ENCODE measurements around the gene RPL28. TPM values are rescaled to one million over a fixed set of nuclear protein-coding genes. Genes with fewer than 3 reads are reported as not detected.

Gene RPL28
- total and polyA plus RNA-seq, 10 of the 15 experiments (the other 5 are each of a cell fraction or from before 2014, with no cell fraction given), result 260 to 3,542 (median 891) TPM

DNA sequence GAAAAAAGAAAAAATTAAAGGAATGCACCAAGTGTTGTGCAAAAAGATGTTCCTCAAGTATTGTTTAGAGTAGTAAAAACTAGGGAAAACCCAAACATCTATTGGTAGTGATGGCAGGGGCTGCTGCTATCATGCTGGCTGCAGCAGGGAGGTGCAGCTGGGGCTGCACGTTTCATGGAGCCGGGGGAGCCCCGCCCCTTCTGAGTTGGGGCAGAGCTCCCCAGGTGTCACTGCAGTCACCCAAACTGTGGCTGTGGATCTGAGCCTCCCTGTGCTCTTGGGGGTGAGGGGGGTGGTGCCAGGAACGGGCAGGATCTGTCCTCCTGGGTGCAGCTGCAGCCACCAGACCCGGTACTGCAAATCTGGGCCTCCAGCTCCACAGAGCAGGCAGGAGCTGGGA lies 33.4 kb downstream of the RPL28 start:
- BruUV-seq (replicated peaks), result no TSS peak
- WGBS (ENCODE audit: insufficient coverage, insufficient replicate concordance, low lambda C conversion rate, missing lambda C conversion rate), result 23% methylated on average over 5 of the region's 5 CpGs
- H3K9me3 ChIP-seq (replicated peaks; ENCODE audit: control insufficient read depth, insufficient read depth, low read length), result no peaks in the 10 kb centered on the region; the same call in 2 of the 3 replicates
- no peak overlapping the region for H3K4me2 ChIP-seq (ENCODE audit: control insufficient read depth, insufficient read depth)
- no peak for TF ChIP-seq POLR2AphosphoS2 (IDR thresholded peaks at IDR 0.05; ENCODE audit: low read depth, low read length)
- no peak for TF ChIP-seq IKZF2 (IDR thresholded peaks at IDR 0.05)
- no peak for TF ChIP-seq NFIC (IDR thresholded peaks at IDR 0.05; ENCODE audit: low read depth, low read length)
- TF ChIP-seq ZNF622 (IDR thresholded peaks at IDR 0.05), result no peak
- no peak for TF ChIP-seq NRF1 (conservative IDR thresholded peaks at IDR 0.05; ENCODE audit: low read depth, low read length)
- no peak for TF ChIP-seq BACH1 (IDR thresholded peaks at IDR 0.05; ENCODE audit: borderline replicate concordance)
- no peak for TF ChIP-seq ESRRA (IDR thresholded peaks at IDR 0.05; ENCODE audit: low read length)
- no peak for TF ChIP-seq SIX5 (IDR thresholded peaks at IDR 0.05; ENCODE audit: low read depth, low read length, severe bottlenecking)
- no peak for TF ChIP-seq TBL1XR1 (IDR thresholded peaks at IDR 0.05; ENCODE audit: low read depth, low read length)
- no peak for TF ChIP-seq CHD1 (IDR thresholded peaks at IDR 0.05; ENCODE audit: low read depth, low read length)
- no peak for TF ChIP-seq CHD4 (IDR thresholded peaks at IDR 0.05)
- no peak for TF ChIP-seq GATAD2B (conservative IDR thresholded peaks at IDR 0.05; ENCODE audit: low read depth)
- no peak for TF ChIP-seq ZNF207 (IDR thresholded peaks at IDR 0.05; ENCODE audit: borderline replicate concordance)
- TF ChIP-seq SMAD1 (IDR thresholded peaks at IDR 0.05; ENCODE audit: low read depth, partially characterized antibody), result no peak
- TF ChIP-seq, protein P1, sequence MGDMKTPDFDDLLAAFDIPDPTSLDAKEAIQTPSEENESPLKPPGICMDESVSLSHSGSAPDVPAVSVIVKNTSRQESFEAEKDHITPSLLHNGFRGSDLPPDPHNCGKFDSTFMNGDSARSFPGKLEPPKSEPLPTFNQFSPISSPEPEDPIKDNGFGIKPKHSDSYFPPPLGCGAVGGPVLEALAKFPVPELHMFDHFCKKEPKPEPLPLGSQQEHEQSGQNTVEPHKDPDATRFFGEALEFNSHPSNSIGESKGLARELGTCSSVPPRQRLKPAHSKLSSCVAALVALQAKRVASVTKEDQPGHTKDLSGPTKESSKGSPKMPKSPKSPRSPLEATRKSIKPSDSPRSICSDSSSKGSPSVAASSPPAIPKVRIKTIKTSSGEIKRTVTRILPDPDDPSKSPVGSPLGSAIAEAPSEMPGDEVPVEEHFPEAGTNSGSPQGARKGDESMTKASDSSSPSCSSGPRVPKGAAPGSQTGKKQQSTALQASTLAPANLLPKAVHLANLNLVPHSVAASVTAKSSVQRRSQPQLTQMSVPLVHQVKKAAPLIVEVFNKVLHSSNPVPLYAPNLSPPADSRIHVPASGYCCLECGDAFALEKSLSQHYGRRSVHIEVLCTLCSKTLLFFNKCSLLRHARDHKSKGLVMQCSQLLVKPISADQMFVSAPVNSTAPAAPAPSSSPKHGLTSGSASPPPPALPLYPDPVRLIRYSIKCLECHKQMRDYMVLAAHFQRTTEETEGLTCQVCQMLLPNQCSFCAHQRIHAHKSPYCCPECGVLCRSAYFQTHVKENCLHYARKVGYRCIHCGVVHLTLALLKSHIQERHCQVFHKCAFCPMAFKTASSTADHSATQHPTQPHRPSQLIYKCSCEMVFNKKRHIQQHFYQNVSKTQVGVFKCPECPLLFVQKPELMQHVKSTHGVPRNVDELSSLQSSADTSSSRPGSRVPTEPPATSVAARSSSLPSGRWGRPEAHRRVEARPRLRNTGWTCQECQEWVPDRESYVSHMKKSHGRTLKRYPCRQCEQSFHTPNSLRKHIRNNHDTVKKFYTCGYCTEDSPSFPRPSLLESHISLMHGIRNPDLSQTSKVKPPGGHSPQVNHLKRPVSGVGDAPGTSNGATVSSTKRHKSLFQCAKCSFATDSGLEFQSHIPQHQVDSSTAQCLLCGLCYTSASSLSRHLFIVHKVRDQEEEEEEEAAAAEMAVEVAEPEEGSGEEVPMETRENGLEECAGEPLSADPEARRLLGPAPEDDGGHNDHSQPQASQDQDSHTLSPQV (IDR thresholded peaks at IDR 0.05), result no peak
- TF ChIP-seq BCL11A (IDR thresholded peaks at IDR 0.05; ENCODE audit: low read depth, low read length), result no peak
- no peak for TF ChIP-seq POLR2AphosphoS5 (IDR thresholded peaks at IDR 0.05; ENCODE audit: low read length)
- no peak for TF ChIP-seq JUND (IDR thresholded peaks at IDR 0.05; ENCODE audit: low read depth, low read length)
- ATAC-seq, result 0 out of 3 replicates have a peak, but pooled peaks have one; percentile 21
- RAD21 ChIA-PET (ENCODE audit: unreplicated experiment), result no interaction called here
- no peak overlapping the region for H3K27ac ChIP-seq (ENCODE audit: control insufficient read depth, insufficient read depth)
- H3K36me3 ChIP-seq (ENCODE audit: control insufficient read depth in 2 of 2, insufficient read depth in 2 of 2, low read length in 1 of 2), result no peaks in the 10 kb centered on the region
- CTCF ChIA-PET, result interaction anchor here (1.0 to 2.0 kb wide), 5 partner anchors 85 to 279 kb away, joined by 4 to 8 read pairs (median 7); no protein-coding TSS in a partner anchor
- in situ Hi-C loops (cut with MboI) (loop anchor here (5.0 kb wide), 2 partner anchors 207 to 277 kb away; no protein-coding TSS in a partner anchor), intact Hi-C loops (cut with micrococcal nuclease; ENCODE audit: unreplicated experiment) (loop anchor here (2.0 kb wide), 1 partner anchor 126 kb away; no protein-coding TSS in a partner anchor)
- FAIRE-seq, result no peak
- no peak overlapping the region for H3K9ac ChIP-seq (ENCODE audit: control insufficient read depth, insufficient read depth, low read length)
- H3K27me3 ChIP-seq (replicated peaks in 1 of 2; ENCODE audit: control insufficient read depth in 2 of 2, insufficient read depth in 2 of 2, low read length in 1 of 2), result no peaks in the 10 kb centered on the region
- no peaks in the 10 kb centered on the region for H3K79me2 ChIP-seq (ENCODE audit: control insufficient read depth, insufficient read depth, low read length)
- POLR2A ChIA-PET, result interaction anchor here (0.6 kb wide), 1 partner anchor 143 kb away, joined by 4 read pairs; no protein-coding TSS in a partner anchor
- no peaks in the 10 kb centered on the region for H4K20me1 ChIP-seq (ENCODE audit: control insufficient read depth, insufficient read depth)
- SMC1A ChIA-PET (ENCODE audit: uncharacterized antibody, unreplicated experiment), result interaction anchor here (1.2 to 1.6 kb wide), 4 partner anchors 118 to 208 kb away, joined by 3 to 4 read pairs (median 3); no protein-coding TSS in a partner anchor
- no peaks in the 10 kb centered on the region for H3K4me1 ChIP-seq (ENCODE audit: control insufficient read depth, insufficient read depth, low read length)
- H3K4me3 ChIP-seq, result no peak overlapping the region
- no peak for DNase-seq (ENCODE audit: low read depth, low spot score)
- no peak overlapping the region for H2AFZ ChIP-seq (ENCODE audit: control insufficient read depth, low read depth, low read length)
